GM04504 (cell line): ENCODE measurements around the gene TEAD3.

Experiments used
- DNase-seq: peaks from one replicate; pipeline ENCODE4 v3.0.0-alpha.2; 2012; ENCODE audit warnings: low read depth

The TEAD3 gene

DNA sequence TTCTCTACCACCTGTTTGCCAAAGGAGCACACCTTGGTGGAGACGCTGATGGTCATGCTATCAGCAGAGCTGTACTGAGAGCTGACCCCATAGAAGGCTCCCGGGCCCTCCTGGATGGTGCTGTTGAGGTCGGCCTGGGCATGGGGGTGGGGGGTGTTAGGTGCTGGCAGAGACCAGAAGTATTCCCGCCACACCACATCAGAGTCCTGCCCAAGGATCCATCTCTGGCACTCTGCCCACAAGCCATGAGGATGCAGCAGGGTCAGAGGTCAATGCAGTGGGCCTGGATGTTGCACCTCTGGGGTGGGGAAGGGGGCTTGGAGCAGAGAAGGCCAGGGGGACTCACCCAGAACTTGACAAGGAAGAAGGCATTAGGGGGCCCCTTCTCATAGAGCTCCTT is 21.3 kb downstream of the TEAD3 start:
- DNase-seq: no peak

DNA sequence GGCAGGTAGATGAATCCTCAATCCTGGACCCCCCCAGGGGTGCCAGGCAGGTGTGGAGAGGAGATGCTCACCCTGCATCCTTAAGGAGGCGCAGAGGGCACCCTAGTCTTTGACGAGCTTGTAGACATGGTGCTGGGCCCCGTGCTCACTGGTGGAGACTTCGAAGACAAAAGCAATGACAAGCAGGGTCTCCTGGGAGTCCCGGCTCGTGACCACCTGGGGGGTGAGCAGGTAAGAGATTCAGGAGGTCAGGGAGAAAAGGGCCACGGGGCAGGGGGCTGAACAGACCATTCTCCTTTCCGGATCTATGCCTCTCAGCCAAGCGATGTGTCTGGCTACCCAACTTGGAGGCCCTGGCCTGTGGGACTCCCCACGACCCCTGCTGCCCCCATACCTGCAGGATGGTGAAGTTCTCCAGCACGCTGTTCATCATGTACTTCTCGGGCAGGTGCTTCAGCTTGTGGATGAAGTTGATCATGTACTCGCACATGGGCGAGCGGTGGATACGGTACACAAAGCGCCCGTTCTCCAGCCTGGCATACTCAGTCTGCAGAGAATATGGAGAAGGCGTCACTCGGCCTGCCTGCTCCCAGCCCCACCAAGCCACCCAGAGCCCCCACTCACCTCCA is 21.8 kb downstream of the TEAD3 start:
- no peak for DNase-seq

DNA sequence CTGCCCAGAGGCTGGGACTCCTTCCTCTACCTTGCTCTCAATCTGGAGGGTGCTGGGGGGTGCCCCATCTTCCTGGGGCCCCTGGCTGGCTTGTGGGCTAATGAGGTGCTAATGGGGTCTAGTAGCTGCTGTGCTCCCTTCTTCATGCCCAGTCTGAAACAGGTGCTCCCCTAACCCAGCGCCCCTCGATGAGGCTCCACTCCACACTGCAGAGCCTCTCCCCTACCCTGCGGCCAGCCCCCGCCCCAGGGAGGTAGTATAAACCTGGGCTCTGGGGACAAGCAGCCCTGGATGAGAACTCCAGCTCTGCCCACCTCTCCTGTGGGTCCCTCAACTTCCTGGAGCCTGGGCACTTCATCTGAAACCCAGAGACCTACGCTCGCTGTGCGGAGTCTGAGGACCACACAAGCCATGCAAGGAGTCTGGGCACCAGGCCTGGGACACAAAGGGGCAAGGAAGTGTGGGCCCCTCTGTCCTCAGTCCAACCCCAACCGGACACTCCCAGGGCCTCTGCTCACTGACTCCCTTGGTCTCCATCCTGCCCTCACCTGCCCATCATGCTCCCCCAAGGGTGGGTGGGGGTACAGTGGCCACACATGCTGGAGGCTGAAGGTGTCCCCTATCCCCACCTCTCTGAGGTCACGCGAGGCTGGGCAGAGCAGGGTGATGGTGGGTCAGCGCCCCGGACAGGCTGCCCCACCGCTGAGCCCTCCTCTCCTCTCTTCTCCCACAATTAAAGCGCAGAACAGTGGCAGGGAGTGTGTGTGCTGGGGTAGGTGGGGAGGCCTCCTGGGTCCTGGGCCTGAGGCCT is 22.5 kb downstream of the TEAD3 start:
- no peak for DNase-seq

DNA sequence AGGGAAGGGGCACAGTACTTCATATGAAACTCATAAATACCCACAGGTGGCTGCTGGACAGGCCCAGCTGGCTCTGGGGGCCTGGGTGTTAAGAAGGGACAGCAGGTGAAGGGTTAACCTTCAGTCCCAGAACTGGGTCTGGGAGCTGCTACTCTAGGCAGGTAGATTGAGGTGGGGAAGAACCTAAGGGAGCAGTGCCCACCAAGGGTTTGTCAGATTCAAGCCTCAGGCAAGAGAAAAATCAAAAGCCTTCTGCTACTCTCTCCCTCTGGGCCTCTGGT is 23.1 kb downstream of the TEAD3 start:
- no peak for DNase-seq

DNA sequence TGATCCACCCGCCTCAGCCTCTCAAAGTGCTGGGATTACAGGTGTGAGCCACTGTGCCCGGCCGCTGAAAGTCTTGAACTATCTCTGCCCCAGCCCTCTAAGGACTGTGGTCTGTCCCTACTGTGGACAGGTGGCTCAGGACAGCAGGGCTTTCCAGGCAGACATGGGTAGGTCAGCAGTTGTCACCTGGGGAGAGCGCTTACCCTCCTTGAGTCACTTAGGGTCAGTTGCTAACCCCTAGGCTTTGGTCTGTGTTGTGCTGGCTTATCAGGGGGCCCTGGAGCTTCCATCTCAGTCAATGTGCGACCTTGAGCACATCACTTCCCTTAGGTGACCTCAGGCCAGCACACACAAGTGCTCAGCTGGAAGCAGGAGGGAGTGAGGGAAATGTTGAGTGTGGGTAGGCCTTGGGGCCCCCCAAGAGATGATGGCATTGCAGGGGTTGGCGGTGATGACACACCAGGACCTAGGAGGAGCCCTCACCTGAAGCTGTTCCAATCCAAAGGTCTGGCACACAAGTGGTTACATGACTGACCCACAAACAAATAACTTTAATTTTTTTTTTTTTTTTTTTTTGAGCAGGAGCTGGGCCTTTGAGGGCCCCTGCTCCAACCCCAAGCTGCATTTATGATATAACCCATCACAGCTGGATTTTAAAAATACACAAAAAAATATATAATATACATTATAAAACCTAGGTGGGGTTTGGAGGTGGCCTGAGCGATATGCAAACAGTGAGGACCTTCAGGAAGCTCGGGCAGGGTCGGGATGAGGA is 23.6 kb downstream of the TEAD3 start:
- no peak for DNase-seq

DNA sequence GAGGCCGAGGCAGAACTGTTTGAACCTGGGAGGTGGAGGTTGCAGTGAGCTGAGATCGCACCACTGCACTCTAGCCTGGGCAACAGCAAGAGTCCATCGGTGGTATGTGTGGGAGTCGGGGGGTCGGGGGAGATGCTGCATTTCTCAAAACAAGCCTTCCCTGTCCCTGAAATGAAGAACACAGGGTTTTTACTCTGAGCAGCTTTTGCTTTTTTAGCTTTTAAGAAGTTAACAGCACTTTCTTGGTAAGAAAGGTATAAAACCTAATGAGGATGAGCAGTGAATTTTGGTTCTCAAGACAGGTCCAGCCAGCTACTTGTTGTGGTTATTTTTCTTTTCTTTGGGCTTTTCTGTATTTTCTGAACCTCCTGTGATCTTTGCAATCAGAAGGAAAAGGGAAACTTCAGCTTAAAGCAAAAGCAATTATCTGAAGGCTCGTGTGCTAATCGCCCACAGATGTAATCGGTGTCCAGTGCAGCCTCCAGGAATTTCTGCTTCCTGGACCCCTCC is 25.0 kb downstream of the TEAD3 start:
- no peak for DNase-seq

DNA sequence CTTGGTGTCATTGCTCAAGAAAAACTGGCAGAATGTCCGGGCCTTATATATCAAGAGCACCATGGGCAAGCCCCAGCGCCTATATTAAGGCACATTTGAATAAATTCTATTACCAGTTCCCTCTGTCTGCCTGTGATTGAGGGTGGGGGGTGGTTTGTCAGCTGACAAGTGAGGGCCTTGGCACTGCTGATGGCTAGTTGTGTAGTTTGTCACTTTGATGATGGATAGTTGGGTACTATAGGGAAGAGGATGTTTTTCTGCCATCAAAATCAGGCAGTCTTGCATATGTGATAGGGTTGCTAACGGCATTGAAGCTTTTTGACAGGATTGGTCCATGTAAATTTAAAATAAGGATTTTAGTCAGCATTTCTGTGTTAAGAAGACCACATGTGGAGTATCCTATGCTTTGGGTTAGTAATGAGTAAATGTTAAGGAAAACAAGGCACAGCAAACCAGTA is 26.2 kb downstream of the TEAD3 start:
- no peak for DNase-seq

DNA sequence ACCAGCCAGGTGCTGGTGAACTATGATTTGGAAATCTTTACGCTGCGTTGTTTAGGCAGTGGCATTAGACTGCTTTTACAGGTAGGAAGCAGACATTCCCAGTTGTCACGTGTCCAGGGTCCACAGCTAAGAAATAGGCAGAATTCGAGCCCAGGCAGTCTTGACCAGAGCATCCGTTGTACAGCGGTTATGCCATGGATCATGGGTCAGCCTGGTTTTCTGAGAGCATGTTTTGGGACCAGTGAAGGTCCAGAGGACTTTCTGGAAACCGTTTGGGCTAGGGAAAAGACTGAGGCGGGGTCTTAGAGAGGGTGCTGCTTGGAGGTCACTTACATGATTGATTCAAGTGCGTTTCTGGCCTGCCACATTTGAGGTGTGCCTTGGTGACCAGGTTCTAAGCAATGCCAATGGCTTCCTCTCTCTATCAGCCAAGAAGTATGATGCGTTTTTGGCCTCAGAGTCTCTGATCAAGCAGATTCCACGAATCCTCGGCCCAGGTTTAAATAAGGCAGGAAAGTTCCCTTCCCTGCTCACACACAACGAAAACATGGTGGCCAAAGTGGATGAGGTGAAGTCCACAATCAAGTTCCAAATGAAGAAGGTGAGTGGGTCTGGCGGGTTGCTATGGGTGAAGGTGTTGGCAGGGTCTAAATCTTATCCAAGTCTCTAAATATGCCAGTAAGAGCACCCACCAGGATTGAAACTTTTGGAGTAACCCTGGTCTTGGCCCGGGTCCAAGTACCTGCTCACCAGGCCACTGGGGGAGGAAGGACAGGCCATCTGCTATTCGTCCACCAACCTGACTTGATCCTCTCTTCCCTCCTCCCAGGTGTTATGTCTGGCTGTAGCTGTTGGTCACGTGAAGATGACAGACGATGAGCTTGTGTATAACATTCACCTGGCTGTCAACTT is 26.9 kb downstream of the TEAD3 start:
- no peak for DNase-seq

DNA sequence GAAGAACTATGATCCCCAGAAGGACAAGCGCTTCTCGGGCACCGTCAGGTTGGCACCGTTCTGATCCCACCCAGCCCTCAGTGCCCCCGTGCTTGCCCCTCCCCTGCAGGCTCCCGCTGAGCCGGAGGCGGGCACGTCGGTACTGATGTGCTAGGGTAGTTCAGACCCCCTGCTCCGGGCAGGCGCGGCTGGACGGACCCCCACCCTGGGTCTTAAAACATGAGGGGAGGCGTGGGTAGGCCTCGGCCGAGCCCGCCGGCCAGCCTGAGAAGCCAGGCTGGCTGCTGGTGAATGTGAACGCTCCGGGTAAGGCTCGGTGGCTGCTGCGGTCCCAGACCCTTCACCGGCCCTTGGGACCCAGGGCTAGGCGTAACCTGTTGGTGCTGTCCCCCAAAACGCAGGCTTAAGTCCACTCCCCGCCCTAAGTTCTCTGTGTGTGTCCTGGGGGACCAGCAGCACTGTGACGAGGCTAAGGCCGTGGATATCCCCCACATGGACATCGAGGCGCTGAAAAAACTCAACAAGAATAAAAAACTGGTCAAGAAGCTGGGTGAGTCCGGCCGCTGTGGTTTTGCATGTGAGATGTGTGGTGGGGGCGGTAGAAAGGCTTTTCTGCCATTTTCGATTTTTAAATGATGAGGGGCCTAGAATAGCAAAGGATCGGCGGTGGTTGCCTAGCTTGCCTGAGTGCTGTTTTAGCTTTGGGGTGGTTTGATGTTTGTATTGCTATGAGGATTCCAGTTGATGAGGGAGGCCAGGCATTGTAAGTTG is 27.7 kb downstream of the TEAD3 start:
- no peak for DNase-seq

DNA sequence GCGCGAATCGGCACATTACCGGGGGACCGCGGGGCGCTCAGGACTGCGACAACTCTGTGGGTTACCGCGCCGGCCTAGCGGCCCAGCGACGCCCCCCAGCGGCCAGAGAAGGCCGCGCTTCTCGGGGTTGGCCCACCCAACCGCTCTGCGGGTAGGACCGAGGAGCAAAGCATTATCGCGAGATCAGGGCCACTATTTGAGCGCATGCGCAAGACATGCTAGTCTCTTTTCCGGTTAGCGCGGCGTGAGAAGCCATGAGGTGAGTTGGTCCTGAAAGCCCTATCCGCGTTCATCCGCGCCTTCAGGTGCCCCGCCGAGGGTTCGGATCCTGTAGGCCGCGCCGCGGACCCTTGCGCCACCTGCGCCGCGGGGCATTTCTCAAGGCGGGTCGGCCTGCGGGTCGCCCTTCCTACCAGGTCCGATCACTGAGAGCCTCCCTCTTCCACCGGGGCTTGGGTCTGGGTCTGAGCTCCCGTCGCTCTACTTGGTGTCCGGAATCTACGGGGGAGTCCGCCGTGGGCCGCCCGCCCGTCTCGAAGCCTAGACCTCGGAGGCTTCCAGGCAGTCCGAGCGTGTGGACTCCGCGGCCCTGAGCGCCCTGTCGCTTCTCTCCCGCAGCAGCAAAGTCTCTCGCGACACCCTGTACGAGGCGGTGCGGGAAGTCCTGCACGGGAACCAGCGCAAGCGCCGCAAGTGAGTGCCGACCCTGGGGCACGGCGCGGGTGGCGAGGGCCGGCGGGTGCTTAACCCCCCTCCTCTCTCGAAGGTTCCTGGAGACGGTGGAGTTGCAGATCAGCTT is 28.5 kb downstream of the TEAD3 start, which contains the start of gene RPL10A:
RPL10A (plus strand) TSS at position 221 of the 799 bp plus-strand sequence; CDS start at position 255, 34 bp downstream.
- peak; percentile 94 for DNase-seq

DNA sequence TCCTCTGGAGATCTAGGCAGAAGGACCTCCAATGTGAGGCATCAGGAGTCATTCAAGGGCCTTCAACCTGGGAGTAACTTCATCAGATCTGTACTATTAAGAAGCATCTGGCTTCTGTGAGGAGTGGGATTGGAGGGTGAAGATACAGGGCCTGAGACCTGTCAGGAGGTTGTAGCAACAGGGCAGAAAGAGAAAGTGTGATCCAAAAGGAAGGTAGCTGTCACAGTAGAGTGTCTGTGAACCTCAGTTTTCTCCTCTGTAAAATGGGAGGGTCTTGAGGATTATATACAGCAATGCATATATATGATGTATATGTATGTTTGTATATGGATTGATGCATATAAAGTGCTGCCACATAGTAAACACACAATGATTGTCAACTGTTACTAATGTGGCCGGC is 31.2 kb downstream of the TEAD3 start:
- no peak for DNase-seq

DNA sequence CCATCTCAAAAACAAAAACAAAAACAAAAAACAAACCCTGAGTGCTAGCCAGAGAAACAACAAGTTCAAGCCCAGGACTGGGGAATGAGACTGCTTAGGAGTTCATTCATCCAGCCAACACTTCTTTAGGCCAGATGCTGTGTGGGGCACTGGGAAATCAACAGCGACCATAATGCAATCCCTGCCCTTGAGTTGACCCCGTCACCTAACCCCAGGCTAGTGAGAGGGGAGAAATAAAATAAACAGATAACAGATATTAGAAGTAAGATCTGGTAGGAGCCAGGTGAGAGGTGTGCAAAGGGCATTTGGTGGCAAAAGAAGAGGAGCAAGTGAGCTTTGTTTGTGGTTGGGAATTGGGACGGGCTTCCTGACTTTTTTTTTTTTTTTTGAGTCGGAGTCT is 33.6 kb downstream of the TEAD3 start:
- DNase-seq: no peak

DNA sequence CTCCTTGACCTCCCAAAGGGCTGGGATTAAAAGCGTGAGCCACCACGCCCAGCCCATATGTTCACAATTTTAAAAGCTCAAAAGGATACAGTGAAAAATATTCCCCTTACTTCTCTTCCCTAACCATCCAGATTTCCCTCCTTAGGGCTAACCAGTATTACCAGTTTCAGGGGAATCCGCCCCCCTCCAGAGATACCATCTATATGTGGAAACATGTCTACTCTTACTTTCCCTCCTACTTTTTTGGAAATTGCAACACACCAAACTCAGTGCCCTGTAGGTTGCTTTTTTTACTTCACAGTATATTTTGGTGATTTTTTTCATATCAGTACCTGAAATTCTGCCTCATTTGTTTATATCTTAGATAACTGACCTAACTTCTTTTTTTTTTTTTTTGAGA is 35.6 kb downstream of the TEAD3 start:
- DNase-seq: no peak

DNA sequence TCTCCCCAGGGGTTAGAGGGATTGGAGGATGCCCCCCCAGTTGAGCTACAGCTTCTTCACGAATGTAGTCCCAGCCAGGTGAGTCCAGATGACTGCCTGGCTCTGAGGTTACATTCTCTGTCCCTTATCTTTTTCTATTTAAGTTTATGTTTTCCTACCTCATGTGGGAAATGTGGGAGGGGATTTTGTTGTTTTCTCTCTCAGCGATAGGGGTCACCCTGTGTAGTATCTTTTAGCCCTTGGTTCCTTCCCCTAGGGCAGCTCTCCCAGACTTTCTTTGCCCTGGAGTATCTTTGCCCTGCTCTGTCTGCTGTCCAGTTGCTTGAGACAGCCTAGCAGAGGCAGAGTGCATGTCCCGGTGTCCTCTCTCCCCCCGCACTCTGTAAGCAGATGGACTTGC is 39.0 kb downstream of the TEAD3 start:
- no peak for DNase-seq

DNA sequence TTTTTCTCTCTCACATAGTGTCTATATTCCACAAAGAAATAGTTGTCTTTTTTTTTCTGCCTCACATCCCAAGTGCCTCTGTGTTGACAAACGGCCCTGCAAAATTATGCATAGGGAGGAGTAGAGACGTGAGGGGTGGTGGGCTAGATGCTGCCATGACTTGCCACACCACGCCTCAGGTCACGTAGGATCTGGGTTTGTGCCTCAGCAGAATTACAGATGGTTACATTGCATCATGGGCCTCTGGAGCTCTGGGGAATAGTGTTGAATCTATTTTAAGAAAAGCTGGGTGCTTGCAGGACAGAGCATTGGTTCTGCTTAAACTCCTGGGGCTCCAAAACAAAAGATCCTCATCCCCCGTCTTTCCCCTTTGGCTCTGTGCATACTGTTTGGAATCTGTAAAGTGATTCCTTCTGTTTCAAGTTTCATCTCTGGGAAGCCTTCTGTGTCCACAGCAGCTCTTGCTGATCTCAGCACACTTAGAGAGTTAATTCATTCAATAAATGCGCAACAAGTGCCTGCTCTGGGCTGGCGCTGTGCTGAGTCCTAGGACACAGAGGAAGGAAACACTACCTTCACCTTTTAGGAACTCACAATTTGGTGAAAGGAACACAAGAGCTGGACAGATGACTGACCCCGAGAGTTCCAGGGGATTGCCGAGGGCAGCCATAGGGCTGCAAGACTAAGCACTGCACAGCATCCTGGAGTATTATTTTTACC is 42.3 kb downstream of the TEAD3 start:
- no peak for DNase-seq

DNA sequence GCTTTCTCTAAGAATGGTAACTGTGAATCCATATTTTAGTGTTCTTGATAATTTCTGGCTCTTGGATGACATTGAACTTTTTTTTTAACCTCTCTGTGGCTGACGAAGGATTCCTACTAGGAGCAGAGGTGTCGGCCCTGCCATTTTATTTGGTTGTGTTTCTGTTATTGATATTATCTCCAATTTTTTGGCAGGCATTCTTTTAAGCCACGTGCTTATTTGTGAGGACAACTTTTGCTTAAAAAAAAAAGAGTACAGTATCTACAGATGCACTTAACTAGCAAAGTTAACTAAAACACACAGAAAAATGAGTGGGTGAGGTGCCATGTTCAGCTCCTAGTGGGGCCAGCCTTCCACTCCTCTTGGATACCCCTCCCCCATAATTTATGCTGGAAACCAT is 43.6 kb downstream of the TEAD3 start:
- no peak for DNase-seq

DNA sequence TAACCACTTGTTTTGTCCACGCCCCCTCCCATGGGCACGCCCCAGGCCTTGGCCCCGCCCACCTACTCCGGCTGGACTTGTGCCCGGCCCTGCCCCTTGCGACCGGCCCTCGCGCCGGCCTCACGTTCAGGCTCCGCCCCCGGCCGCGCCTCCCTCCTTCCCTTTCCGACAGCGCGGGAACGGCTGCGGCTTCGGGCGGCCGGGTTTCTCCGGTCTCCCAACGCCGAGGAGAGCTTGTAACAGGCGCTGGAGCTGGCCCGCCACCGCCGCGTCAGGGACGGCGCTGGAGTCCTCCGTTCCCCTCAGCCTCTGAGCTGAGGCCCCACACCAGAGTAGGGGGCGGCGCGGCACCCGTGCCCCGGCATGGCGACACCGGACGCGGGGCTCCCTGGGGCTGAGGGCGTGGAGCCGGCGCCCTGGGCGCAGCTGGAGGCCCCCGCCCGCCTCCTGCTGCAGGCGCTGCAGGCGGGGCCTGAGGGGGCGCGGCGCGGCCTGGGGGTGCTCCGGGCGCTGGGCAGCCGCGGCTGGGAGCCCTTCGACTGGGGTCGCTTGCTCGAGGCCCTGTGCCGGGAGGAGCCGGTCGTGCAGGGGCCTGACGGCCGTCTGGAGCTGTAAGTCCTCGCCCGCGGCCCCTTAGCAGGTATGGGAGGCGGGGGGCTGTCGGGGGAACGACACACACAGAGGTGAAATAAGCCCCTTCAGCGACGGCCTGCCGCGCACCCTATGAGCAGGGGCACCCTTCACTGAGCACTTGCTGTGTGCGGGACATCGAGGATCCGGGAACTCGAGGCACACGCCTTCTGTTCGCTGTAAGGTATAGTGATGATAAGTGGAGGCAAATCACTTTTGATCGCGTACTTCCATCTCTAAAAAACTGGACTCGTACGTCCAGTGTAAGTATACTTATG is 44.4 kb downstream of the TEAD3 start, which contains the start of gene FANCE:
FANCE (plus strand) TSS at position 156 of the 908 bp plus-strand sequence; CDS start at position 364, 208 bp downstream.
- DNase-seq: peak; percentile 76
